ENCODE data around the gene ATF5.

ATF5 gene

GRCh38 chr19:49972841-49973240 is 43.8 kb downstream of the ATF5 start:
- DNase-seq = no peak

- DNase-seq = no peak
Observed at GRCh38 chr19:49973987-49974386, 45.0 kb downstream of the ATF5 start.

- DNase-seq = no peak
Observed at GRCh38 chr19:49975051-49975450, 46.0 kb downstream of the ATF5 start.

GRCh38 chr19:49976496-49976895 is 47.5 kb downstream of the ATF5 start:
- DNase-seq = no peak

GRCh38 chr19:49977076-49977475 is 48.1 kb downstream of the ATF5 start:
- no peak for DNase-seq

- no peak for DNase-seq
Observed at GRCh38 chr19:49977881-49978280, 48.9 kb downstream of the ATF5 start.

GRCh38 chr19:49978324-49978723 is 49.3 kb downstream of the ATF5 start:
- no peak for DNase-seq

- DNase-seq = no peak
Observed at GRCh38 chr19:49981603-49982593, 52.9 kb downstream of the ATF5 start.

All from anterior cingulate cortex (tissue), 58 donors.